ENCODE data around the gene ESAM. TPM values are rescaled to one million over a fixed set of nuclear protein-coding genes. Genes with fewer than 3 reads are reported as not detected.
A peak's percentile ranks its signal among the peaks of the same experiment; 100 is the strongest.

Gene ESAM
- total and polyA plus RNA-seq, 2 experiments from 2014 or later, result 0.32 TPM; not detected in 1

DNA sequence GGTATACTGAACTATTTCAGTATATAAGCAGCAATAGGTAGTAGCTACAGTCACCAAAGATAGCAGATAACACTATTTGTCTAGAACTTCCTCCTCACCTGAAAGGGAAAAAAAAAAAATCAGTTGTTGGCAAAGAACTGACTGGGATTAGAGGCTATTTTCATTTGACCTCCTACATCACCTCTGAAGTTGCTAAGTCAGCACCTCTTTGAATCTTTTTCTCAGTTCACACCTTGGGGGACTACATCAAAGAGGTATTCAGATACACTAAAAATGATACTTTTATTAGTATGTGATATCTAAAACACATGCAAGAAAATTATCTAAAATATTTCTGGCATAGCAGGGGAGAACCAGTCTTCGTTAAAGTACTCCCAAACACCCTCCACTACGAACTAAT is 22.0 kb upstream of the ESAM start:
- DNase-seq (ENCODE audit: low spot score), result no peak
- no peak overlapping the region for H3K27ac Mint-ChIP-seq
- H3K27me3 Mint-ChIP-seq (ENCODE audit: insufficient read depth, low read depth, poor library complexity), result no peaks in the 10 kb centered on the region
- H3K4me1 ChIP-seq (ENCODE audit: insufficient read depth), result no peaks in the 10 kb centered on the region; the same call in 1 of the 2 replicates
- H3K9me2 ChIP-seq (ENCODE audit: insufficient read depth), result no peaks in the 10 kb centered on the region
- H3K79me2 ChIP-seq (replicated peaks; ENCODE audit: insufficient read depth), result peaks cover 82% of the 10 kb centered on the region
- H3F3A ChIP-seq (replicated peaks; ENCODE audit: low read depth), result no peaks in the 10 kb centered on the region
- H3K9me3 Mint-ChIP-seq, result no peaks in the 10 kb centered on the region
- peaks cover 19% of the 10 kb centered on the region for H4K20me1 ChIP-seq (replicated peaks; ENCODE audit: insufficient read depth)
- peaks cover 7% of the 10 kb centered on the region; the same call in 1 of the 3 replicates for H3K4me1 Mint-ChIP-seq
- no peak overlapping the region for H3K4me3 Mint-ChIP-seq
- no peak for ATAC-seq
- H2AFZ ChIP-seq, result no peak overlapping the region
- no peaks in the 10 kb centered on the region for H3K36me3 ChIP-seq (ENCODE audit: insufficient read depth)
- no peaks in the 10 kb centered on the region for H3K27me3 ChIP-seq (ENCODE audit: insufficient read depth)
- H3K4me3 ChIP-seq, result no peak overlapping the region
- no peak overlapping the region for H3K27ac ChIP-seq (ENCODE audit: low read depth)
- no peaks in the 10 kb centered on the region for H3K36me3 Mint-ChIP-seq (ENCODE audit: low read depth)
- no peak overlapping the region for H3K4me2 ChIP-seq
- TF ChIP-seq, protein P1, sequence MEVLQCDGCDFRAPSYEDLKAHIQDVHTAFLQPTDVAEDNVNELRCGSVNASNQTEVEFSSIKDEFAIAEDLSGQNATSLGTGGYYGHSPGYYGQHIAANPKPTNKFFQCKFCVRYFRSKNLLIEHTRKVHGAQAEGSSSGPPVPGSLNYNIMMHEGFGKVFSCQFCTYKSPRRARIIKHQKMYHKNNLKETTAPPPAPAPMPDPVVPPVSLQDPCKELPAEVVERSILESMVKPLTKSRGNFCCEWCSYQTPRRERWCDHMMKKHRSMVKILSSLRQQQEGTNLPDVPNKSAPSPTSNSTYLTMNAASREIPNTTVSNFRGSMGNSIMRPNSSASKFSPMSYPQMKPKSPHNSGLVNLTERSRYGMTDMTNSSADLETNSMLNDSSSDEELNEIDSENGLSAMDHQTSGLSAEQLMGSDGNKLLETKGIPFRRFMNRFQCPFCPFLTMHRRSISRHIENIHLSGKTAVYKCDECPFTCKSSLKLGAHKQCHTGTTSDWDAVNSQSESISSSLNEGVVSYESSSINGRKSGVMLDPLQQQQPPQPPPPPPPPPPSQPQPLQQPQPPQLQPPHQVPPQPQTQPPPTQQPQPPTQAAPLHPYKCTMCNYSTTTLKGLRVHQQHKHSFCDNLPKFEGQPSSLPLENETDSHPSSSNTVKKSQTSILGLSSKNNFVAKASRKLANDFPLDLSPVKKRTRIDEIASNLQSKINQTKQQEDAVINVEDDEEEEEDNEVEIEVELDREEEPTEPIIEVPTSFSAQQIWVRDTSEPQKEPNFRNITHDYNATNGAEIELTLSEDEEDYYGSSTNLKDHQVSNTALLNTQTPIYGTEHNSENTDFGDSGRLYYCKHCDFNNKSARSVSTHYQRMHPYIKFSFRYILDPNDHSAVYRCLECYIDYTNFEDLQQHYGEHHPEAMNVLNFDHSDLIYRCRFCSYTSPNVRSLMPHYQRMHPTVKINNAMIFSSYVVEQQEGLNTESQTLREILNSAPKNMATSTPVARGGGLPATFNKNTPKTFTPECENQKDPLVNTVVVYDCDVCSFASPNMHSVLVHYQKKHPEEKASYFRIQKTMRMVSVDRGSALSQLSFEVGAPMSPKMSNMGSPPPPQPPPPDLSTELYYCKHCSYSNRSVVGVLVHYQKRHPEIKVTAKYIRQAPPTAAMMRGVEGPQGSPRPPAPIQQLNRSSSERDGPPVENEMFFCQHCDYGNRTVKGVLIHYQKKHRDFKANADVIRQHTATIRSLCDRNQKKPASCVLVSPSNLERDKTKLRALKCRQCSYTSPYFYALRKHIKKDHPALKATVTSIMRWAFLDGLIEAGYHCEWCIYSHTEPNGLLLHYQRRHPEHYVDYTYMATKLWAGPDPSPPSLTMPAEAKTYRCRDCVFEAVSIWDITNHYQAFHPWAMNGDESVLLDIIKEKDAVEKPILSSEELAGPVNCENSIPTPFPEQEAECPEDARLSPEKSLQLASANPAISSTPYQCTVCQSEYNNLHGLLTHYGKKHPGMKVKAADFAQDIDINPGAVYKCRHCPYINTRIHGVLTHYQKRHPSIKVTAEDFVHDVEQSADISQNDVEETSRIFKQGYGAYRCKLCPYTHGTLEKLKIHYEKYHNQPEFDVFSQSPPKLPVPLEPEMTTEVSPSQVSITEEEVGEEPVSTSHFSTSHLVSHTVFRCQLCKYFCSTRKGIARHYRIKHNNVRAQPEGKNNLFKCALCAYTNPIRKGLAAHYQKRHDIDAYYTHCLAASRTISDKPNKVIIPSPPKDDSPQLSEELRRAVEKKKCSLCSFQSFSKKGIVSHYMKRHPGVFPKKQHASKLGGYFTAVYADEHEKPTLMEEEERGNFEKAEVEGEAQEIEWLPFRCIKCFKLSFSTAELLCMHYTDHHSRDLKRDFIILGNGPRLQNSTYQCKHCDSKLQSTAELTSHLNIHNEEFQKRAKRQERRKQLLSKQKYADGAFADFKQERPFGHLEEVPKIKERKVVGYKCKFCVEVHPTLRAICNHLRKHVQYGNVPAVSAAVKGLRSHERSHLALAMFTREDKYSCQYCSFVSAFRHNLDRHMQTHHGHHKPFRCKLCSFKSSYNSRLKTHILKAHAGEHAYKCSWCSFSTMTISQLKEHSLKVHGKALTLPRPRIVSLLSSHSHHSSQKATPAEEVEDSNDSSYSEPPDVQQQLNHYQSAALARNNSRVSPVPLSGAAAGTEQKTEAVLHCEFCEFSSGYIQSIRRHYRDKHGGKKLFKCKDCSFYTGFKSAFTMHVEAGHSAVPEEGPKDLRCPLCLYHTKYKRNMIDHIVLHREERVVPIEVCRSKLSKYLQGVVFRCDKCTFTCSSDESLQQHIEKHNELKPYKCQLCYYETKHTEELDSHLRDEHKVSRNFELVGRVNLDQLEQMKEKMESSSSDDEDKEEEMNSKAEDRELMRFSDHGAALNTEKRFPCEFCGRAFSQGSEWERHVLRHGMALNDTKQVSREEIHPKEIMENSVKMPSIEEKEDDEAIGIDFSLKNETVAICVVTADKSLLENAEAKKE (CRISPR knock-in tag; IDR thresholded peaks at IDR 0.05), result no peak
- no peak for TF ChIP-seq ZNF331 (CRISPR knock-in tag; IDR thresholded peaks at IDR 0.05; ENCODE audit: low read depth)
- no peak for TF ChIP-seq EZH2phosphoT487 (IDR thresholded peaks at IDR 0.05; ENCODE audit: unreplicated experiment)

DNA sequence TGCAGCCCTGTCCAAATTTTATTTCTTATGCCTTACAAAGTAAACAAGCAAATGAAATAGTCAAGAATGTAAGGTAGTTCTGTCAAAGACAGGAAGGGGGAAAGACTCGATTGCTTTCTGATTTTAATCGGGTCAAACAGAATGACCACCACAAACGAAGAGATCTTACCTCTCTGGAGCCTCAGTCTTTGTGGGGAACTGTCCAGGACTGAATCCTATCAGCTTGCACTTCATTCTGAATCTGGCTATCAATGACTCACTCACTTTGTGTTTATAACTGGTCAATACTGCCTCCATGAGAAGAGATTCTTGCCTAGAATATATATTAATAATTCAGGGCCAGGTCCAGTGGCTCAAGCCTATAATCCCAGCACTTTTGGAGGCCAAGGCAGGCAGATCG is 20.9 kb upstream of the ESAM start:
- H3K27me3 ChIP-seq (ENCODE audit: insufficient read depth), result no peaks in the 10 kb centered on the region
- ATAC-seq (no peak), DNase-seq (ENCODE audit: low spot score) (no peak)
- Mint-ChIP-seq H3K36me3 (ENCODE audit: low read depth) (no peaks in the 10 kb centered on the region), H3K9me3 (no peaks in the 10 kb centered on the region), H3K27ac (no peak overlapping the region), H3K4me3 (no peak overlapping the region), H3K4me1 (peaks cover 12% of the 10 kb centered on the region; the same call in 2 of the 3 replicates), H3K27me3 (ENCODE audit: insufficient read depth, low read depth, poor library complexity) (no peaks in the 10 kb centered on the region)
- no peaks in the 10 kb centered on the region for H3K4me1 ChIP-seq (ENCODE audit: insufficient read depth)
- no peak overlapping the region for H3K4me2 ChIP-seq
- H3K79me2 ChIP-seq (replicated peaks; ENCODE audit: insufficient read depth), result peaks cover 73% of the 10 kb centered on the region
- no peaks in the 10 kb centered on the region for H3K36me3 ChIP-seq (ENCODE audit: insufficient read depth)
- H3F3A ChIP-seq (replicated peaks; ENCODE audit: low read depth), result no peaks in the 10 kb centered on the region
- no peak overlapping the region for H2AFZ ChIP-seq
- no peak for TF ChIP-seq ZNF331 (CRISPR knock-in tag; IDR thresholded peaks at IDR 0.05; ENCODE audit: low read depth)
- TF ChIP-seq, protein P2, sequence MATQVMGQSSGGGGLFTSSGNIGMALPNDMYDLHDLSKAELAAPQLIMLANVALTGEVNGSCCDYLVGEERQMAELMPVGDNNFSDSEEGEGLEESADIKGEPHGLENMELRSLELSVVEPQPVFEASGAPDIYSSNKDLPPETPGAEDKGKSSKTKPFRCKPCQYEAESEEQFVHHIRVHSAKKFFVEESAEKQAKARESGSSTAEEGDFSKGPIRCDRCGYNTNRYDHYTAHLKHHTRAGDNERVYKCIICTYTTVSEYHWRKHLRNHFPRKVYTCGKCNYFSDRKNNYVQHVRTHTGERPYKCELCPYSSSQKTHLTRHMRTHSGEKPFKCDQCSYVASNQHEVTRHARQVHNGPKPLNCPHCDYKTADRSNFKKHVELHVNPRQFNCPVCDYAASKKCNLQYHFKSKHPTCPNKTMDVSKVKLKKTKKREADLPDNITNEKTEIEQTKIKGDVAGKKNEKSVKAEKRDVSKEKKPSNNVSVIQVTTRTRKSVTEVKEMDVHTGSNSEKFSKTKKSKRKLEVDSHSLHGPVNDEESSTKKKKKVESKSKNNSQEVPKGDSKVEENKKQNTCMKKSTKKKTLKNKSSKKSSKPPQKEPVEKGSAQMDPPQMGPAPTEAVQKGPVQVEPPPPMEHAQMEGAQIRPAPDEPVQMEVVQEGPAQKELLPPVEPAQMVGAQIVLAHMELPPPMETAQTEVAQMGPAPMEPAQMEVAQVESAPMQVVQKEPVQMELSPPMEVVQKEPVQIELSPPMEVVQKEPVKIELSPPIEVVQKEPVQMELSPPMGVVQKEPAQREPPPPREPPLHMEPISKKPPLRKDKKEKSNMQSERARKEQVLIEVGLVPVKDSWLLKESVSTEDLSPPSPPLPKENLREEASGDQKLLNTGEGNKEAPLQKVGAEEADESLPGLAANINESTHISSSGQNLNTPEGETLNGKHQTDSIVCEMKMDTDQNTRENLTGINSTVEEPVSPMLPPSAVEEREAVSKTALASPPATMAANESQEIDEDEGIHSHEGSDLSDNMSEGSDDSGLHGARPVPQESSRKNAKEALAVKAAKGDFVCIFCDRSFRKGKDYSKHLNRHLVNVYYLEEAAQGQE (IDR thresholded peaks at IDR 0.05; ENCODE audit: unreplicated experiment), result peak; percentile 15
- no peak overlapping the region for H3K27ac ChIP-seq (ENCODE audit: low read depth)
- no peaks in the 10 kb centered on the region for H3K9me2 ChIP-seq (ENCODE audit: insufficient read depth)
- H3K4me3 ChIP-seq, result no peak overlapping the region
- peaks cover 10% of the 10 kb centered on the region for H4K20me1 ChIP-seq (replicated peaks; ENCODE audit: insufficient read depth)

All from GM23338 (cell line).